Left lung (tissue), 10 donors: ENCODE measurements around the gene STN1. TPM values are rescaled to one million over a fixed set of nuclear protein-coding genes. Genes with fewer than 3 reads are reported as not detected.

ENCODE experiments used
- ATAC-seq: fragments of 200-7000 bp; cut with Tn5 transposase; one replicate; pipeline ENCODE4 v1.9.1; 2020; ENCODE audit warnings: moderate library complexity
- DNase-seq, 4 donors: peaks; one replicate each; pipeline ENCODE4 v3.0.0-alpha.2; 2013 to 2020
- H3K27ac ChIP-seq, 2 donors: fragments of 200-600 bp; sonication (generic) in 1 of 2; one replicate each; pipeline versions ENCODE4 v1.5.0 to v1.8.0; 2020 to 2021
- H3K27me3 ChIP-seq, 2 donors: fragments of 200-600 bp; sonication (generic) in 1 of 2; one replicate each; pipeline versions ENCODE4 v1.5.0 to v1.8.0; 2020 to 2021
- H3K36me3 ChIP-seq, 2 donors: fragments of 200-600 bp; sonication (generic) in 1 of 2; one replicate each; pipeline versions ENCODE4 v1.5.0 to v1.8.0; 2020 to 2021
- H3K4me1 ChIP-seq, 2 donors: fragments of 200-600 bp; one replicate each; pipeline ENCODE4 v1.8.0; 2021
- H3K4me3 ChIP-seq, 2 donors: fragments of 200-600 bp; sonication (generic) in 1 of 2; one replicate each; pipeline versions ENCODE4 v1.5.0 to v1.8.0; 2020 to 2021; ENCODE audit warnings: mild to moderate bottlenecking in 1 of 2
- H3K9me3 ChIP-seq, 2 donors: fragments of 200-600 bp; sonication (generic) in 1 of 2; one replicate each; pipeline versions ENCODE4 v1.5.0 to v1.8.0; 2020 to 2021
- intact Hi-C, 2 donors: fragments of 100-400 bp; cut with DNase I; formaldehyde crosslinking; loops; one replicate each; pipeline versions ENCODE4 v1.11.2 to v1.14.2; 2022
- polyA plus RNA-seq, 6 donors: library from polyadenylated mRNA; unstranded; fragments of 120-200 nt; gene quantifications; one replicate each; pipeline ENCODE4 v1.2.1, GENCODE V29; 2013; ENCODE audit not compliant: insufficient read length in 6 of 6
- total RNA-seq, 2 donors: library from RNA; stranded (reverse); fragmentation: NEBNext Ultra II Directional; extraction: Animal tissue kit (Norgen Biotek cat#: 25700); gene quantifications; one replicate each; pipeline ENCODE4 v1.2.1, GENCODE V29; 2021
- TF ChIP-seq, protein P1 (sequence below), 2 donors: fragments of 200-600 bp; sonication (generic) in 1 of 2; IDR thresholded peaks; one replicate each; pipeline versions ENCODE4 v1.5.0 to v1.8.0; 2021; ENCODE audit warnings: antibody characterized with exemption in 2 of 2
- donor health status: DM: no; HTN: yes; CAD: no.
- donor health status: DM: no; HTN: no; CAD: no.

STN1 gene
- total and polyA plus RNA-seq, 8 donors = 26.3 to 62.8 (median 29.8) TPM

DNA sequence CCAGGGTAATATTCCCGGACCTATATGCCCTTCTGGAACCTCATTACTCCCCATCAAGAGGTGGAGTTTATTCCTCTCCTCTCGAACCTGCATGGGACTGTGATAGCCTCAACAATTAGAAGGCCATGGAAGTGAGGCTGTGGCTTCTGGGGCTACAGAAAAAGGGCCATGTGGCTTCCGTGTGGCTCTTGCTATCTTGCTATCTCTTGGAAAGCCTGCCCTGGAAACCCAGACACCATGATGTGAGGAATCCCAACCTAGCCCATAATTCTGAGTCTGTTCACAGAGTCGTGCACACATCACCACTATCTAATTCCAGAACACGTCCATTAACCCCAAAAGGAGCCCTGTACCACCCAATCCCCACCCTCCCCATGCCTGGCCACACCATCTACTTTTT, 41.8 kb downstream of the STN1 start:
- TF ChIP-seq, protein P1, sequence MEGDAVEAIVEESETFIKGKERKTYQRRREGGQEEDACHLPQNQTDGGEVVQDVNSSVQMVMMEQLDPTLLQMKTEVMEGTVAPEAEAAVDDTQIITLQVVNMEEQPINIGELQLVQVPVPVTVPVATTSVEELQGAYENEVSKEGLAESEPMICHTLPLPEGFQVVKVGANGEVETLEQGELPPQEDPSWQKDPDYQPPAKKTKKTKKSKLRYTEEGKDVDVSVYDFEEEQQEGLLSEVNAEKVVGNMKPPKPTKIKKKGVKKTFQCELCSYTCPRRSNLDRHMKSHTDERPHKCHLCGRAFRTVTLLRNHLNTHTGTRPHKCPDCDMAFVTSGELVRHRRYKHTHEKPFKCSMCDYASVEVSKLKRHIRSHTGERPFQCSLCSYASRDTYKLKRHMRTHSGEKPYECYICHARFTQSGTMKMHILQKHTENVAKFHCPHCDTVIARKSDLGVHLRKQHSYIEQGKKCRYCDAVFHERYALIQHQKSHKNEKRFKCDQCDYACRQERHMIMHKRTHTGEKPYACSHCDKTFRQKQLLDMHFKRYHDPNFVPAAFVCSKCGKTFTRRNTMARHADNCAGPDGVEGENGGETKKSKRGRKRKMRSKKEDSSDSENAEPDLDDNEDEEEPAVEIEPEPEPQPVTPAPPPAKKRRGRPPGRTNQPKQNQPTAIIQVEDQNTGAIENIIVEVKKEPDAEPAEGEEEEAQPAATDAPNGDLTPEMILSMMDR (IDR thresholded peaks at IDR 0.05) = no peak
- H3K27me3 ChIP-seq = no peaks in the 10 kb centered on the region
- no peak overlapping the region for H3K27ac ChIP-seq
- H3K36me3 ChIP-seq = peaks cover 0 to 46% of the 10 kb centered on the region in 2 donors
- H3K9me3 ChIP-seq = no peaks in the 10 kb centered on the region
- H3K4me1 ChIP-seq = no peaks in the 10 kb centered on the region
- DNase-seq = no peak
- no peak for ATAC-seq
- no peak overlapping the region for H3K4me3 ChIP-seq
- intact Hi-C loops = no loop called here

DNA sequence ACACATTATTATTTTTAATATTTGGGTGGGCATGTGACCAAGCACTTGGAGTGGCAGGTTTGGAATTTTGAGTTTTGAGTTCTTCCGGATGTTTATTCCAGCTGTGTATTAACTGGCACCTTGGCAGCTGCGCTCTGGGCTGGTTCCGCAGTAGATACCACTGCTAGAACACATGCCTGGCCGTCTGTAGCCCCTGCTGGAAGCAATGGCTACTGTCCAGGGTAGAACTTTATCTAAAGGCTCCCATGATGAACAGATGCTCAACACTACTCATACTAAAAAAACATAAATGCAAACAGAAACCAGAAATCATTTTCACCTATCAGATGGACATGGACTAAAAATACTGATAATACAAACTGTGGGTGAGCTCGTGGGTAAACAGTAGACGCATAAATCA, 43.3 kb downstream of the STN1 start:
- H3K27me3 ChIP-seq = no peaks in the 10 kb centered on the region
- no peak overlapping the region for H3K4me3 ChIP-seq
- H3K27ac ChIP-seq = no peak overlapping the region
- peaks cover 0 to 32% of the 10 kb centered on the region in 2 donors for H3K36me3 ChIP-seq
- no peaks in the 10 kb centered on the region for H3K4me1 ChIP-seq
- no peaks in the 10 kb centered on the region for H3K9me3 ChIP-seq
- intact Hi-C loops = no loop called here
- TF ChIP-seq, protein P1 (IDR thresholded peaks at IDR 0.05) = no peak
- DNase-seq (no peak), ATAC-seq (peak; percentile 71)

DNA sequence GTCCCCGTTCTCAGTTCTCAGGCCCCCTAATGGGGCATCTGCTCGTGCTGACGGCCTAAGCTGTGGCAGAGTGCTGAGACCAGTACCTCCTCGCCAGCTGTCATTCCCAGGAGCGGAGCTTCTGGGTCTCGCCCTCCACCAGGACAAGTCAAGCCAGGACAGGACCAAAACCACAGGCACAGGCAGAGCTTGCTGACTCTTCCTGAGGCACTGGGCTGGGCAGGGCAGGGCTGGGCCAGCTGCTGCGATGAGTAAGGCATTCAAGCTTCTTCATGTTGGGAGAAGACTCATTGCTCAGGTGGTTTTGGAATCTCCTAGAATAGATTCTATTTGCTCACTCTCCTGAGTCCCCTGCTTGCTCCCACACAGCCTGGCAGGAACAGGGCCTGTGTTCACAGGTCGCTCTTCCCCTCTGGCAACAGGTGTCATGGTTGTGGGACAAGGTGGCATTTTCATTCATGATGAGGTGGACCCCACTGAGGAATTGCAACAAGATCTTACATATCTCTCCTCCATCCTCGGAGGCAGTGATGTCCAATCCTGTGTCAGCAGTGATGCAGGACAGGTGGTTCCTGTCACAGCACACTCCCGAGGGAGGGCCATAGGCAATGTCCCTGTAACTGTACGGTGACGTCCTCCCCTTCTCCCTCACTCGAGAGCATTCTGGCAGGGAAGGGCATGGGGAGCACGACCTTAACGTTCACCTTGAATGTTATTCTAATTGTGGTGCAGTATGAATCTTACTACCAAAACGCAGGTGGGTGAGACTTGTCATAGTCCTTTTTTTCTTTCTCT, 45.6 kb downstream of the STN1 start:
- Histone ChIP-seq H3K9me3 (no peaks in the 10 kb centered on the region), H3K27ac (no peak overlapping the region), H3K4me3 (no peak overlapping the region), H3K27me3 (no peaks in the 10 kb centered on the region), H3K4me1 (no peaks in the 10 kb centered on the region), H3K36me3 (peaks cover 0 to 10% of the 10 kb centered on the region in 2 donors)
- ATAC-seq (no peak), DNase-seq (no peak)
- TF ChIP-seq, protein P1 (IDR thresholded peaks at IDR 0.05) = no peak
- intact Hi-C loops = no loop called here

DNA sequence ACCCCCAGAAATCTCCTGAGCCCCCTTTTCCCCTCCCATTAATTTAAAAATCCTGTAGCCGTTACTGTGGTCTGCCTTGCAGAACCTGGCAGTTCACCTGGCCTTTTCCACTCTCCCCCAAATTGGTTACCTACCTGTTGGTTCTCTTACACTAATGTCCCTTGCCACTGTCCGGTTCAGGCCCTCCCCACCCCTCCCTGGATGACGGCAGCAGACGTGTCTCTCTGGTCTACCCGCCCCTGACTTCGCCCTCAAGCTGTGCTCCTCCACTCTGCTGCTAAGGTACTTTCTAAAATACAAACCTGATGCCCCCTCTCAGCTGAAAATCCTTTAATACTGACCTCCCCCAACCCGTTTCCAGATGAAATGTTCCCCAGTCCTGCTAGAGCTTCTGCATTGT, 47.0 kb downstream of the STN1 start:
- Histone ChIP-seq H3K27me3 (no peaks in the 10 kb centered on the region), H3K27ac (no peak overlapping the region), H3K4me3 (no peak overlapping the region), H3K9me3 (peaks cover 0 to 5% of the 10 kb centered on the region in 2 donors), H3K4me1 (no peaks in the 10 kb centered on the region), H3K36me3 (peaks cover 0 to 10% of the 10 kb centered on the region in 2 donors)
- ATAC-seq (no peak), DNase-seq (no peak)
- intact Hi-C loops = no loop called here
- TF ChIP-seq, protein P1 (IDR thresholded peaks at IDR 0.05) = no peak

DNA sequence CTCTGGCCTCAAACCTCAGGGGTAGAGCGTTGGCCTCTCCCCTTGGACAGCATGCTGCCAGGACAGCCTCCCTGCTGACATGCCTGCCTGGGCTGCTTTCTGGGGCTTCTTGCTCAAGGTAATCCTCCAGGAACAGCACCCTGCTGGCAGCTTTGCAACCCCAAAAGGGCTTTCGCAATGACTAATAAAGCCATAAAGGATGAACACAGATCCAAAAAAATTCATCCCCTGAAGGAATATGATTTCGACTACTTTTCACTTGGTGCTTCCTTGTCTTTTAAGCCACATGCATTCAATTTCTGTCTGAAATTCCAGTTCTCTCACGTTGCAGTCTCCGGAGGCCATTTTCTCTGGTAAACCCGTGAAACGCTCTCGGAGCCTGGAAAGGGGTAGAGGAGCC, 47.5 kb downstream of the STN1 start:
- H3K36me3 ChIP-seq = peaks cover 0 to 10% of the 10 kb centered on the region in 2 donors
- intact Hi-C loops = no loop called here

More for the DNA sequence above, 47.5 kb downstream of the STN1 start:
- ATAC-seq = peak; percentile 14
- DNase-seq = no peak
- H3K27me3 ChIP-seq = no peaks in the 10 kb centered on the region
- no peak overlapping the region for H3K4me3 ChIP-seq
- H3K27ac ChIP-seq = no peak overlapping the region
- TF ChIP-seq, protein P1 (IDR thresholded peaks at IDR 0.05) = no peak
- no peaks in the 10 kb centered on the region for H3K4me1 ChIP-seq
- H3K9me3 ChIP-seq = peaks cover 0 to 10% of the 10 kb centered on the region in 2 donors
